ENCODE data around the gene LRCH1. TPM values are rescaled to one million over a fixed set of nuclear protein-coding genes. Genes with fewer than 3 reads are reported as not detected.

The LRCH1 gene
- total and polyA plus RNA-seq, 2 of the 13 experiments (the other 11 are each of a cell fraction or from before 2014, with no cell fraction given) = 4.1 to 12.6 TPM

DNA sequence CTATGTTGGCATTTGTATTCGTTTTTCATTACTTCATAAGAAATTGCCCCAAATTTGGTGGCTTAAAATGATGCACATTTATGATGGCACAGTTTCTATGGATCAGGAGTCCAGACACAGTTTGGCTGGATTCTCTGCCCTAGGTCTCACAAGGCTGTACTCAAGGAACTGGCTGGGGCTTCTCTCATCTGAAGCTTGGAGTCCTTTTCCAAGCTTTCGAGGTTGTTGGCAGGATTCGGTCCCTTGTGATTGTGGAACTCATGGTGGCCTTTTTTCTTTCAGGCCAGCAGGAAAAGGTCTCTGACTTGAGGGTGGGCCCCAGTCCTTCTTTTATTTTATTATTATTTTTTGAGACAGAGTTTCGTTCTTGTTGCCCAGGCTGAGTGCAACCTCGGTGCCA, 23.8 kb downstream of the LRCH1 start:
- BruUV-seq (replicated peaks) = no TSS peak
- FAIRE-seq (no peak), DNase-seq (ENCODE audit: low spot score) (no peak), ATAC-seq (no peak)
- Histone ChIP-seq H3K4me2 (ENCODE audit: low read depth, low read length) (no peak overlapping the region), H3K4me3 (replicated peaks in 1 of 3; ENCODE audit: insufficient read depth in 1 of 3, low read depth in 2 of 3, low read length in 3 of 3) (no peak overlapping the region), H3K4me1 (ENCODE audit: insufficient read depth, low read length) (peaks cover 35% of the 10 kb centered on the region), H2AFZ (ENCODE audit: low read length) (no peak overlapping the region), H3K9me3 (ENCODE audit: low read length) (no peaks in the 10 kb centered on the region), H3K36me3 (replicated peaks in 1 of 2; ENCODE audit: control insufficient read depth in 1 of 2, insufficient read depth in 2 of 2, low read length in 2 of 2) (peaks cover 2 to 4% of the 10 kb centered on the region in 2 experiments; a peak in 2 of 5 replicates), H3K27ac (ENCODE audit: extremely low read length, insufficient read depth, low read length) (no peak overlapping the region), H3K27me3 (ENCODE audit: control insufficient read depth in 1 of 2, insufficient read depth in 2 of 2, low read length in 2 of 2) (no peaks in the 10 kb centered on the region), H3K9ac (ENCODE audit: insufficient read depth, low read depth, low read length) (no peak overlapping the region), H4K20me1 (ENCODE audit: insufficient read depth, low read length) (peaks cover 23% of the 10 kb centered on the region), H3K79me2 (ENCODE audit: insufficient read depth, low read length) (peaks cover 65% of the 10 kb centered on the region)
- CTCF ChIA-PET (ENCODE audit: low intra/inter-chr PET ratio, low total read pairs) = no interaction called here
- TF ChIP-seq CENPX (CRISPR knock-in tag; IDR thresholded peaks at IDR 0.05) (no peak), SYNCRIP (IDR thresholded peaks at IDR 0.05; ENCODE audit: insufficient read depth, low read depth, low read length) (no peak), PRPF4 (IDR thresholded peaks at IDR 0.05; ENCODE audit: low read depth, low read length, poor library complexity, severe bottlenecking) (no peak), RARG (CRISPR knock-in tag; IDR thresholded peaks at IDR 0.05; ENCODE audit: low read depth) (no peak), ZNF569 (CRISPR knock-in tag; IDR thresholded peaks at IDR 0.05; ENCODE audit: borderline replicate concordance) (no peak), NR1H2 (CRISPR knock-in tag; IDR thresholded peaks at IDR 0.05; ENCODE audit: borderline replicate concordance, low read depth) (no peak), ZNF501 (CRISPR knock-in tag; IDR thresholded peaks at IDR 0.05) (no peak), HMG20A (CRISPR knock-in tag; IDR thresholded peaks at IDR 0.05; ENCODE audit: borderline replicate concordance) (no peak), ZNF558 (CRISPR knock-in tag; IDR thresholded peaks at IDR 0.05; ENCODE audit: borderline replicate concordance) (no peak), THAP11 (CRISPR knock-in tag; IDR thresholded peaks at IDR 0.05) (no peak), ZNF713 (CRISPR knock-in tag; IDR thresholded peaks at IDR 0.05) (no peak), AHR (CRISPR knock-in tag; IDR thresholded peaks at IDR 0.05) (no peak)
- TF ChIP-seq, protein P1, sequence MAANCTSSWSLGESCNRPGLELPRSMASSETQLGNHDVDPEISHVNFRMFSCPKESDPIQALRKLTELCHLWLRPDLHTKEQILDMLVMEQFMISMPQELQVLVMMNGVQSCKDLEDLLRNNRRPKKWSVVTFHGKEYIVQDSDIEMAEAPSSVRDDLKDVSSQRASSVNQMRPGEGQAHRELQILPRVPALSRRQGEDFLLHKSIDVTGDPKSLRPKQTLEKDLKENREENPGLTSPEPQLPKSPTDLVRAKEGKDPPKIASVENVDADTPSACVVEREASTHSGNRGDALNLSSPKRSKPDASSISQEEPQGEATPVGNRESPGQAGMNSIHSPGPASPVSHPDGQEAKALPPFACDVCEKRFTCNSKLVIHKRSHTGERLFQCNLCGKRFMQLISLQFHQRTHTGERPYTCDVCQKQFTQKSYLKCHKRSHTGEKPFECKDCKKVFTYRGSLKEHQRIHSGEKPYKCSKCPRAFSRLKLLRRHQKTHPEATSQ (CRISPR knock-in tag; IDR thresholded peaks at IDR 0.05; ENCODE audit: borderline replicate concordance) = no peak
- TF ChIP-seq, protein P2, sequence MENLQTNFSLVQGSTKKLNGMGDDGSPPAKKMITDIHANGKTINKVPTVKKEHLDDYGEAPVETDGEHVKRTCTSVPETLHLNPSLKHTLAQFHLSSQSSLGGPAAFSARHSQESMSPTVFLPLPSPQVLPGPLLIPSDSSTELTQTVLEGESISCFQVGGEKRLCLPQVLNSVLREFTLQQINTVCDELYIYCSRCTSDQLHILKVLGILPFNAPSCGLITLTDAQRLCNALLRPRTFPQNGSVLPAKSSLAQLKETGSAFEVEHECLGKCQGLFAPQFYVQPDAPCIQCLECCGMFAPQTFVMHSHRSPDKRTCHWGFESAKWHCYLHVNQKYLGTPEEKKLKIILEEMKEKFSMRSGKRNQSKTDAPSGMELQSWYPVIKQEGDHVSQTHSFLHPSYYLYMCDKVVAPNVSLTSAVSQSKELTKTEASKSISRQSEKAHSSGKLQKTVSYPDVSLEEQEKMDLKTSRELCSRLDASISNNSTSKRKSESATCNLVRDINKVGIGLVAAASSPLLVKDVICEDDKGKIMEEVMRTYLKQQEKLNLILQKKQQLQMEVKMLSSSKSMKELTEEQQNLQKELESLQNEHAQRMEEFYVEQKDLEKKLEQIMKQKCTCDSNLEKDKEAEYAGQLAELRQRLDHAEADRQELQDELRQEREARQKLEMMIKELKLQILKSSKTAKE (CRISPR knock-in tag; IDR thresholded peaks at IDR 0.05; ENCODE audit: borderline replicate concordance) = no peak
- POLR2A ChIA-PET = no interaction called here
- intact Hi-C loops (cut with micrococcal nuclease; ENCODE audit: unreplicated experiment) = no loop called here
- in situ Hi-C loops (cut with HindIII; ENCODE audit: extremely low pct_ligation_motif_present, low pct_unique_long_range_greater_than_20kb) = no loop called here
- 95% methylated on average over 5 of the region's 5 CpGs for WGBS (ENCODE audit: low lambda C conversion rate)

Measured in HepG2 (cell line).